SH-SY5Y (cell line): ENCODE data around the gene RALGAPA2.

Experiments used
- GATA2 ChIP-seq: IDR thresholded peaks from 2 replicates; pipeline ENCODE4 v1.6.1; 2011; ENCODE audit warnings: mild to moderate bottlenecking, low read depth, low read length
- GATA3 ChIP-seq: IDR thresholded peaks from 2 replicates; pipeline ENCODE4 v1.6.1; 2011; ENCODE audit warnings: low read depth, mild to moderate bottlenecking, low read length, moderate library complexity

- TF ChIP-seq GATA3 (no peak), GATA2 (no peak)
Measured at GRCh38 chr20:20547876-20548266, 164.6 kb downstream of the RALGAPA2 start.
